Smooth muscle cell (in vitro differentiated cells): ENCODE data around the gene RYK. TPM values are rescaled to one million over a fixed set of nuclear protein-coding genes. Genes with fewer than 3 reads are reported as not detected.

Experiments
- DNase-seq: peaks from one replicate; lab custom pipeline; 2025; ENCODE audit not compliant: unreplicated experiment; lab: John Stamatoyannopoulos, UW
- H2AFZ ChIP-seq: fragments of 200-600 bp; sonication (generic); 2 replicates; pipeline ENCODE4 v1.6.0; 2016; ENCODE audit warnings: antibody characterized with exemption, low read depth, mild to moderate bottlenecking
- H3F3A ChIP-seq: fragments of 200-600 bp; sonication (generic); 2 replicates; pipeline ENCODE4 v1.6.0; 2017; ENCODE audit warnings: antibody characterized with exemption, low read depth
- H3K27ac ChIP-seq: fragments of 200-600 bp; sonication (generic); 2 replicates; pipeline ENCODE4 v1.5.1; 2016; ENCODE audit warnings: low read depth, mild to moderate bottlenecking
- H3K27me3 ChIP-seq: fragments of 200-600 bp; sonication (generic); 2 replicates; pipeline ENCODE4 v1.6.1; 2016; ENCODE audit warnings: low read depth, mild to moderate bottlenecking
- H3K36me3 ChIP-seq: fragments of 200-600 bp; sonication (generic); 2 replicates; pipeline ENCODE4 v1.5.1; 2016; ENCODE audit warnings: low read depth
- H3K4me1 ChIP-seq: fragments of 200-600 bp; sonication (generic); 2 replicates; pipeline ENCODE4 v1.5.1; 2016; ENCODE audit warnings: low read depth
- H3K4me2 ChIP-seq: fragments of 200-600 bp; sonication (generic); 2 replicates; pipeline ENCODE4 v1.6.0; 2016; ENCODE audit warnings: mild to moderate bottlenecking
- H3K4me3 ChIP-seq: fragments of 200-600 bp; sonication (generic); 2 replicates; pipeline ENCODE4 v1.5.1; 2016; ENCODE audit warnings: mild to moderate bottlenecking
- H3K79me2 ChIP-seq: fragments of 200-600 bp; sonication (generic); 2 replicates; pipeline ENCODE4 v1.6.0; 2016; ENCODE audit warnings: low read depth, mild to moderate bottlenecking
- H3K9ac ChIP-seq: fragments of 200-600 bp; sonication (generic); 2 replicates; pipeline ENCODE4 v1.6.0; 2016; ENCODE audit warnings: low read depth
- H3K9me3 ChIP-seq: fragments of 200-600 bp; sonication (generic); replicated peaks from 2 replicates; pipeline ENCODE4 v1.5.1; 2016; ENCODE audit warnings: low read depth
- H4K20me1 ChIP-seq: fragments of 200-600 bp; sonication (generic); 2 replicates; pipeline ENCODE4 v1.6.0; 2016; ENCODE audit warnings: low read depth
- CTCF ChIP-seq: fragments of 200-600 bp; sonication (generic); IDR thresholded peaks from 2 replicates; pipeline ENCODE4 v1.5.1; 2017; ENCODE audit warnings: borderline replicate concordance, mild to moderate bottlenecking, antibody characterized with exemption; ENCODE audit not compliant: insufficient read depth, poor library complexity, severe bottlenecking
- WGBS: methylation state at CpG from one replicate; pipeline ENCODE4 v1.1.7; 2016; ENCODE audit warnings: low lambda C conversion rate; 5-methylcytosine and 5-hydroxymethylcytosine counted together
- polyA plus RNA-seq: library from polyadenylated mRNA; unstranded; fragments of >200 nt; fragmentation: Nextera tagmentation; extraction: Ambion mirVana; gene quantifications from 2 replicates; pipeline ENCODE4 v1.2.1, GENCODE V29; 2016
- total RNA-seq: library from RNA; depleted of rRNA; stranded (reverse); fragments of >200 nt; gene quantifications from 2 replicates; pipeline ENCODE4 v1.2.3, GENCODE V29; 2014

The RYK gene
- total and polyA plus RNA-seq, 2 experiments from 2014 or later = 35.8 to 65.0 TPM

- Histone ChIP-seq H3K4me2 (no peak overlapping the region), H3K36me3 (peaks cover 4% of the 10 kb centered on the region), H3K4me3 (no peak overlapping the region), H3K79me2 (no peaks in the 10 kb centered on the region), H3K9me3 (no peaks in the 10 kb centered on the region), H3K27me3 (no peaks in the 10 kb centered on the region), H3K27ac (no peak overlapping the region), H4K20me1 (no peaks in the 10 kb centered on the region), H3F3A (no peaks in the 10 kb centered on the region), H2AFZ (no peak overlapping the region), H3K9ac (no peak overlapping the region), H3K4me1 (no peaks in the 10 kb centered on the region)
- no peak for DNase-seq
- 78% methylated on average over 2 of the region's 2 CpGs for WGBS
- no peak for TF ChIP-seq CTCF
Measured at GRCh38 chr3:134150476-134150875, 100.2 kb downstream of the RYK start.

GRCh38 chr3:134149286-134149685 lies 101.4 kb downstream of the RYK start:
- no peak for DNase-seq
- Histone ChIP-seq H3K9me3 (no peaks in the 10 kb centered on the region), H3K4me2 (no peak overlapping the region), H3K27me3 (no peaks in the 10 kb centered on the region), H2AFZ (no peak overlapping the region), H3K4me3 (no peak overlapping the region), H3F3A (no peaks in the 10 kb centered on the region), H3K9ac (no peak overlapping the region), H3K27ac (no peak overlapping the region), H4K20me1 (no peaks in the 10 kb centered on the region), H3K4me1 (no peaks in the 10 kb centered on the region), H3K79me2 (no peaks in the 10 kb centered on the region), H3K36me3 (no peaks in the 10 kb centered on the region)
- no peak for TF ChIP-seq CTCF
- WGBS = 90% methylated on average over 2 of the region's 2 CpGs

GRCh38 chr3:134148534-134148933 lies 102.1 kb downstream of the RYK start:
- H3K36me3 ChIP-seq = no peaks in the 10 kb centered on the region
- H3K9ac ChIP-seq = no peak overlapping the region
- no peak for TF ChIP-seq CTCF
- no peak overlapping the region for H3K4me3 ChIP-seq
- H3K4me2 ChIP-seq = no peak overlapping the region
- no peaks in the 10 kb centered on the region for H3K4me1 ChIP-seq
- DNase-seq = no peak
- no peaks in the 10 kb centered on the region for H3K9me3 ChIP-seq
- no peaks in the 10 kb centered on the region for H4K20me1 ChIP-seq
- no peaks in the 10 kb centered on the region for H3F3A ChIP-seq
- H3K27me3 ChIP-seq = no peaks in the 10 kb centered on the region
- H3K79me2 ChIP-seq = no peaks in the 10 kb centered on the region
- H2AFZ ChIP-seq = no peak overlapping the region
- WGBS = 100% methylated on average over 3 of the region's 3 CpGs
- H3K27ac ChIP-seq = no peak overlapping the region

GRCh38 chr3:134147411-134147810 lies 103.2 kb downstream of the RYK start:
- Histone ChIP-seq H3K4me1 (no peaks in the 10 kb centered on the region), H3K4me3 (no peak overlapping the region), H3K36me3 (no peaks in the 10 kb centered on the region), H3K27ac (no peak overlapping the region), H3K27me3 (no peaks in the 10 kb centered on the region), H2AFZ (no peak overlapping the region), H3K79me2 (no peaks in the 10 kb centered on the region), H3K9ac (no peak overlapping the region), H3F3A (no peaks in the 10 kb centered on the region), H4K20me1 (no peaks in the 10 kb centered on the region), H3K4me2 (no peak overlapping the region), H3K9me3 (no peaks in the 10 kb centered on the region)
- WGBS = 99% methylated on average over 3 of the region's 3 CpGs
- TF ChIP-seq CTCF = no peak
- no peak for DNase-seq
